Measurements from ENCODE around the gene STMN1.

STMN1 gene

DNA sequence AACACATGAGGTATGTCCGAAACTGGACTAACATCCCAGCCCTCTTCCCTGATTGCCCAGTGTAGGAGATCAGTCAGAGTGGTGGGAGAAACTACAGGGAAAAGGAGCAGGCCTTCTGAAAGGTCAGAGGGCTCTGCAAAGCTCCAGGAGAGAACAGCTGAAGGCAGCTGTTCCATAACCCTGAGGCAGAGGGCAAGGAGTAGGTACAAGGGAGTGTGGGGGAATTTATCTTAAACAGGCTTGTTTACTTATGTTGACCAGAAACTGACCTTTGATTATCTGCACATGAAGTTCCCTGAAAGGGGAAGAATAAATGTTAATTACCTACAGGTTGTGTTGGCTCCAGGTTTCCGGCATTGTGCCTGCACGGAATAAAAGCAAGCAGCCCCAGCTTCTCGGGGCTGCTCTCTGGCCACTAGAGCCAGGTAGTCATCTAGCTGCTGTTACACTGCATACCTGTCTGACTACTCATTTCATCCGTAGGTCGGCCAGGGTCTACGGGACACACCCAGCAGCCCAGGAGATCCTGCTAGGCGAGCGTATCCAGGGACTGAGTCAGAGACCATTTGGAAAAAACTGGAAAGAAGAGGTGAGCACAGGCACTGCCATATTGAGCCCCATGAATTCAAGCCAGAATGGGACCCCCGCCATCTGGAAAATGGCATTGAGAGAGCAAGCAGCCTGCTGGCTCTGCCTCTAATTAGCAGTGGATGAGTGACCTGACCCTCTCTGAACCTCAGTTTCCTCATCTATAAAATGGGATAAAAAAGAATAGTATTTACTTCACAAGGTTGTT, 15.8 kb downstream of the STMN1 start:
- peaks cover 6% of the 10 kb centered on the region for H3K4me1 Mint-ChIP-seq
- H3K27ac Mint-ChIP-seq = no peak overlapping the region
- no peak for DNase-seq (ENCODE audit: low spot score in 2 of 2)

GRCh38 chr1:25889470-25889869, 16.7 kb downstream of the STMN1 start:
- Mint-ChIP-seq H3K36me3 (no peaks in the 10 kb centered on the region), H3K4me1 (peaks cover 6% of the 10 kb centered on the region), H3K9me3 (no peaks in the 10 kb centered on the region), H3K4me3 (no peak overlapping the region), H3K27ac (no peak overlapping the region)
- ATAC-seq (no peak), DNase-seq (ENCODE audit: low spot score in 2 of 2) (no peak)

More for the DNA sequence above, 15.8 kb downstream of the STMN1 start:
- Mint-ChIP-seq H3K4me3 (no peak overlapping the region), H3K9me3 (no peaks in the 10 kb centered on the region), H3K36me3 (peaks cover 4% of the 10 kb centered on the region)
- no peak for ATAC-seq

DNA sequence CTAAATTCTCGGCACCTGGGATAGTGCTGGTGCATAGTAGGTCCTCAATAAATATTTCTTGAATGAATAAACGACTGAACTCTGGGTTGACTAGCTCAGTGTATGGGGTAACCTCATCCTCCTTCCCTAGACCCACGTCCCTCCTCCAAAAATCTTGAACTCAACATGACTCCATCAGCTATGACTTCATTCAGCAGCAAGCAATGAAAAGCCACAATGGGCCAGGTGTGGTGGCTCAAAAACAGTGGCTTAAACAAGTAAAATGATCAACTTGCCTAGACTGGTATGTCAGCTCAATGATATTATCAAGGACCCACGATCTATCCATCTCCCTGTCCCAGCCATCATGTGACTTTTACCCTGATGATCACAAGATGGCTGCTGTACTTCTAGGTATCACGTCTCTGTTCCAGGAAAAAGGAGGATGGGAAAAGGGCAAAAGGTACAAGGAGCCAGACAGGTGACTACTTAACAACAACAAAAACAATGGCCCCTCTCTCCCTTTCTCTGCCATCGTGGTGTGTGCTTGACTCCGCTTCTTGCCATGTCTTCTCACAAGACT, 17.7 kb downstream of the STMN1 start:
- DNase-seq (ENCODE audit: low spot score in 2 of 2) = no peak
- peaks cover 6% of the 10 kb centered on the region for H3K4me1 Mint-ChIP-seq
- no peaks in the 10 kb centered on the region for H3K9me3 Mint-ChIP-seq
- no peaks in the 10 kb centered on the region for H3K36me3 Mint-ChIP-seq
- H3K27ac Mint-ChIP-seq = peak overlapping the region; percentile 50
- ATAC-seq = no peak
- H3K4me3 Mint-ChIP-seq = no peak overlapping the region

DNA sequence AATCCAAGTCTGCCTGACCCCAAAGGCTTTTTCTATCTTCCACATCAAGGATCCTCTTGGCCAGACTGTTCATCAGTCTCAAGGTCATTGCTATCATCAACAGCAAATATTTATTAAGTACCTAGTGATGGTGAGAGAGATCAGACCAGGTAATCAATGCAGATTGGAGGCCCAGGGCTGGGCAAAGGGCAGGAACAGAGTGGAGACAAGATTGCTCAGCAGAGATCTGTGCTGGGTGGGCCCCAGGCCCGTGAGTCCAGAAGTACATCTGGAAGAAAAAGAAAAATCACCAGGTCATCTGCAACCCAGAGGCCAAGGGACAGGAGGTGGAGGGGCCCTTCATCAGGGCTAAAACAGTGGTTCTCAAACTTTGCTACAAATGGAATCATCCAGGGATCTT, 20.6 kb downstream of the STMN1 start:
- DNase-seq (ENCODE audit: low spot score in 2 of 2) (no peak), ATAC-seq (no peak)
- no peaks in the 10 kb centered on the region for H3K9me3 Mint-ChIP-seq
- no peak overlapping the region for H3K27ac Mint-ChIP-seq
- H3K36me3 Mint-ChIP-seq = no peaks in the 10 kb centered on the region
- H3K4me1 Mint-ChIP-seq = no peaks in the 10 kb centered on the region
- H3K4me3 Mint-ChIP-seq = no peak overlapping the region

GRCh38 chr1:25881266-25881665, 25.0 kb downstream of the STMN1 start:
- DNase-seq (ENCODE audit: low spot score in 2 of 2) (no peak), ATAC-seq (peak; percentile 23)
- no peak overlapping the region for H3K4me3 Mint-ChIP-seq
- no peaks in the 10 kb centered on the region for H3K9me3 Mint-ChIP-seq
- peaks cover 2% of the 10 kb centered on the region for H3K4me1 Mint-ChIP-seq
- no peak overlapping the region for H3K27ac Mint-ChIP-seq
- no peaks in the 10 kb centered on the region for H3K36me3 Mint-ChIP-seq

GRCh38 chr1:25880518-25880917, 25.7 kb downstream of the STMN1 start:
- Mint-ChIP-seq H3K36me3 (no peaks in the 10 kb centered on the region), H3K9me3 (no peaks in the 10 kb centered on the region), H3K4me3 (no peak overlapping the region), H3K4me1 (peaks cover 7% of the 10 kb centered on the region), H3K27ac (no peak overlapping the region)
- no peak for ATAC-seq
- DNase-seq (ENCODE audit: low spot score in 2 of 2) = no peak

DNA sequence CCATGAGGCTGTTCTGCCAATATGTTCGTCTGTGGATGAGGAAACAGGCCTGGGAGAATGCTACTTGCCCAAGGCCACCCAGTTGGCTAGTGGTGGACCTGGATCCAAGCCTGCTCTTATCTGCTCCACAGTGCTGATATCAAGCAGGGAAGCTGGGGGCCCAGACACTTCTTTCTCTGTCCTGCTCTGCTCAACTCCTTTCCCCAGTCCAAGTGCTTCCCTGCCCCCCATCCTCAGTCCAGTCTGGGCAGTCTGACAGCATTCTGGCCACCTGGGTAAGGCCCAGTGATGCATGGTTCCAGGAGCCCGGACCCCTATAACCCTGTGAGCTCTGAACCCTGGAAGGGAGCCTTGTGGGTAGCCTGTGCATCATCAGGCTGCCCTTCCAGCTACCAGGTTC, 26.5 kb downstream of the STMN1 start:
- peaks cover 12% of the 10 kb centered on the region for H3K4me1 Mint-ChIP-seq
- no peak overlapping the region for H3K4me3 Mint-ChIP-seq
- H3K36me3 Mint-ChIP-seq = no peaks in the 10 kb centered on the region
- ATAC-seq (no peak), DNase-seq (ENCODE audit: low spot score in 2 of 2) (no peak)
- H3K9me3 Mint-ChIP-seq = no peaks in the 10 kb centered on the region
- no peak overlapping the region for H3K27ac Mint-ChIP-seq

DNA sequence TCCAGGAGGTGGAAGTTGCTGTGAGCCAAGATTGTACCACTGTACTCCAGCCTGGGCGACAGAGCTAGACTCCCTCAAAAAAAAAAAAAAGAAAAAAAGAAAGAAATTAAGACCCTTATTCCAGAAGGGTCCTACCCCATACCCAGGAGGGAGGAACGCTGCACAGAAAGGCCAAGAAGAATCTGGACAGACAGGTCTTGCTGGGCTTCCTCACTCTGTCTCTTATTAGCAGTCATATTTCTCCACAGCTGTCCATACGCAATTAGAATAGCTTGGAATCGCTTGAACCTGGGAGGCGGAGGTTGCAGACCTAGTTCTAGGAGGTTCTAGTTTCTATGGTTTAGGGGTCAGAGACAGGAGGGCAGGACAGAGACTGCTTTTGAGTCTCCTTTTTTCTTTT, 27.5 kb downstream of the STMN1 start:
- no peak overlapping the region for H3K27ac Mint-ChIP-seq

DNA sequence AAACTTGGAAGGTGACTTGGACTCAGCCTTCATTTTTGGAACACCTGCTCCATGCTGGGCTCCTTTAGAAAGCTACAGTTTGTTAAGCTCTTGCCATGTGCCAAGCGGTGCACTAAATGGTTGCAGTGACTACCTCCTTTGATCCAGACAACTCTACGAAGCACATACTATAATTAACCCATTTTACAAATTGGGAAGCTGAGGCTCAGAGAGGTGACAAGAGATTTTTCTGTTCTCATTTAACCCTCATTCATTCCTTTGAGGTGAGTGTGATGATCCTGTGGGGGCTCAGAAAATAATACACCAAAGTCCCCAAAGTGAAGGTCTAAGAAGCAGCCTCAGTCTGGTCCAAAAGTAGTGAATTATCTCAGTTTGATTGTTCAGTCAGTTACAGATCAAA, 29.1 kb downstream of the STMN1 start:
- no peak overlapping the region for H3K4me3 Mint-ChIP-seq
- no peaks in the 10 kb centered on the region for H3K9me3 Mint-ChIP-seq
- DNase-seq (ENCODE audit: low spot score in 2 of 2) = no peak
- peaks cover 14% of the 10 kb centered on the region for H3K4me1 Mint-ChIP-seq
- no peaks in the 10 kb centered on the region for H3K36me3 Mint-ChIP-seq
- no peak for ATAC-seq
- no peak overlapping the region for H3K27ac Mint-ChIP-seq

More for the DNA sequence above, 27.5 kb downstream of the STMN1 start:
- DNase-seq (ENCODE audit: low spot score in 2 of 2) (no peak), ATAC-seq (no peak)
- Mint-ChIP-seq H3K4me3 (no peak overlapping the region), H3K36me3 (no peaks in the 10 kb centered on the region), H3K4me1 (peaks cover 14% of the 10 kb centered on the region), H3K9me3 (no peaks in the 10 kb centered on the region)

DNA sequence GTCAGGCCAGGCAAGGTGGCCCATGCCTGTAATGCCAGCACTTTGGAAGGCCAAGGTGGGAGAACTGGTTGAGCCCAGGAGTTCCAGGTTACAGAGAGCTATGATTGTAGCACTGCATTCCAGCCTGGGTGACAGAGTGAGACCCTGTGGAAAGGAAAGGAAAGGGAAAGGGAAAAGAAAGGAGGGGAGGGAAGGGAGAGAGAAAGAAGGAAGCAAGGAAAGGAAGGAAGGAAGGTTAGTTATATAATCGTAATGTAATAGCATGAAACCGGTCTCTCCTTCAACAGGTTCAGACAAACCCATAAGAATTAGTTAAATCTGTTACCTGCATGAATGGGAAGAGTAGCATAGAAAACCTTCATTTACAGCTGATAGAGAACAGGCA, 29.5 kb downstream of the STMN1 start:
- no peaks in the 10 kb centered on the region for H3K36me3 Mint-ChIP-seq
- DNase-seq (ENCODE audit: low spot score in 2 of 2) (no peak), ATAC-seq (no peak)
- H3K4me3 Mint-ChIP-seq = no peak overlapping the region
- H3K9me3 Mint-ChIP-seq = no peaks in the 10 kb centered on the region
- H3K4me1 Mint-ChIP-seq = peaks cover 14% of the 10 kb centered on the region
- no peak overlapping the region for H3K27ac Mint-ChIP-seq

GRCh38 chr1:25875856-25876692, 30.1 kb downstream of the STMN1 start:
- peak; percentile 67 for ATAC-seq
- Mint-ChIP-seq H3K4me1 (peaks cover 14% of the 10 kb centered on the region), H3K9me3 (no peaks in the 10 kb centered on the region), H3K36me3 (no peaks in the 10 kb centered on the region), H3K4me3 (peak overlapping the region; percentile 81), H3K27ac (peak overlapping the region; percentile 87)
- no peak for DNase-seq (ENCODE audit: low spot score in 2 of 2)

DNA sequence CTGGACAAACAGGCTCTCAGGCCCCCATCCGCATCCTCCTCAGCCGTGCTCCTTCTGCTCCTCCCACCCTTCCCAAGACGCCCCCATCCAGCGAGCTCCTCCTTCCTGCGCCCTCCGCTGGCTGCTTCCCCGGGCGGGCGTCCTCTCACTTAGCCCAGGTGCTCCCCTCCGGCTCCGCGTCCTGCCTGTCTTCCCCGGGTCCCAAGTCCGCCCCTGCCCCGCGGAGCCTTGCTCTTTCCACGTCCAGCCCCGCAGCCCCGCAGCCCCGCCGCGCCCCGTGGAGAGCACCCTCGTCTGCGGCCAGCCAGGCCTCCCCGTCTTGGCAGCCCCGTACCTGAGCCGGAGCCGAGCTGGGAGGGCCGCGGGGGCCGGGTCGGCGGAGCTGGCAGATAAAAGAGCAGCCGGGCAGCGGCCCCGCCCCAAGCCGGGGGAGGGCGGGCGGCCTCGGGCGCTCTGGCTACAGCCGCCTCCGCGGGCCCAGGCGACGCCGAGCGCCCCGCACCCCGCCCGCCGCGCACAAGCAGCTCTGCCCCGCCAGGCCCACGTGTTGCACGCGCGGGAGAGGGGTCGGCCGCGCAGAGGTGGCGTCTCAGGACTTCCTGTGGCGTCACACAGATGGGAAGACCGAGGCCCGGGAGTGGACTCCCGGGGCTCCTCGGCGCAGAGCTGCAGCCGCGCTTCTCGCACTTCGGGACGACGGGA, 30.9 kb downstream of the STMN1 start, which contains the start of gene PAQR7:
Gene PAQR7, minus strand, starts transcription at position 555 of the 702 bp plus-strand sequence. CDS start 11,869 bp downstream, outside the sequence.
- no peaks in the 10 kb centered on the region for H3K9me3 Mint-ChIP-seq
- peak; percentile 91 for ATAC-seq
- H3K27ac Mint-ChIP-seq = peak within 1 kb of the TSS; percentile 91
- H3K4me1 Mint-ChIP-seq = peaks cover 14% of the 10 kb centered on the region
- H3K36me3 Mint-ChIP-seq = no peaks in the 10 kb centered on the region
- H3K4me3 Mint-ChIP-seq = peak within 1 kb of the TSS; percentile 81
- peak; percentile 53 to 74 for DNase-seq (ENCODE audit: low spot score in 2 of 2)

- peak overlapping the region; percentile 81 for H3K4me3 Mint-ChIP-seq
- H3K36me3 Mint-ChIP-seq = no peaks in the 10 kb centered on the region
- H3K4me1 Mint-ChIP-seq = peaks cover 14% of the 10 kb centered on the region
- ATAC-seq (no peak), DNase-seq (ENCODE audit: low spot score in 2 of 2) (peak in 1 of 2 donors; percentile 53)
- no peaks in the 10 kb centered on the region for H3K9me3 Mint-ChIP-seq
- peak overlapping the region; percentile 91 for H3K27ac Mint-ChIP-seq
Observed at GRCh38 chr1:25874635-25875153, 31.5 kb downstream of the STMN1 start.

DNA sequence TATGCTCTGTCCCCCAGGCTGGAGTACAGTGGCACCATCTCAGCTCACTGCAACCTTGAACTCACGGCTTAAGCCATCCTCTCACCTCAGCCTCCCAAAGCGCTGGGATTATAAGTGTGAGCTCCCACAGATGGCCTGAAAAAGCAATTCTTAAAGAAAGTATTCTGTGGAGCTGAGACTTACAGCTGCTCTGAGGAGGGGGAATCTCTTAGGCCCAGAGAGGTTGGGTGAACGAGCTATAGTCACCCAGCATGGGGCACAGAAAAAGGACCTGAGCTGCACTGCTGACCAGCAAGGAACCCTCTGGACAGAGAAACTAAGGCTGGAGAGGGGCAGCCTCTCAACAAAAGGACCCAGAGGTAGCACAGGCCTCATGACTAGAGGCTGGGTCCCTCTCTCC, 32.0 kb downstream of the STMN1 start:
- DNase-seq (ENCODE audit: low spot score in 2 of 2) (no peak), ATAC-seq (no peak)
- no peaks in the 10 kb centered on the region for H3K9me3 Mint-ChIP-seq
- no peaks in the 10 kb centered on the region for H3K36me3 Mint-ChIP-seq
- no peak overlapping the region for H3K27ac Mint-ChIP-seq
- peak overlapping the region; percentile 81 for H3K4me3 Mint-ChIP-seq
- peaks cover 14% of the 10 kb centered on the region for H3K4me1 Mint-ChIP-seq

GRCh38 chr1:25873120-25873519, 33.1 kb downstream of the STMN1 start:
- Mint-ChIP-seq H3K9me3 (no peaks in the 10 kb centered on the region), H3K27ac (no peak overlapping the region), H3K4me1 (peaks cover 14% of the 10 kb centered on the region), H3K4me3 (no peak overlapping the region), H3K36me3 (no peaks in the 10 kb centered on the region)
- no peak for ATAC-seq
- no peak for DNase-seq (ENCODE audit: low spot score in 2 of 2)
